ENCODE results near the gene HSDL2.

HSDL2 gene

GRCh38 chr9:112462855-112463254 is 82.9 kb downstream of the HSDL2 start:
- DNase-seq: no peak

GRCh38 chr9:112465352-112465751 is 85.4 kb downstream of the HSDL2 start:
- no peak for DNase-seq

- no peak for DNase-seq
These were observed 93.1 kb downstream of the HSDL2 start for GRCh38 chr9:112472996-112473395.

GRCh38 chr9:112473986-112474385 is 94.1 kb downstream of the HSDL2 start:
- no peak for DNase-seq

- DNase-seq: no peak
These were observed 95.4 kb downstream of the HSDL2 start for GRCh38 chr9:112475318-112475717.

GRCh38 chr9:112477330-112477729 is 97.4 kb downstream of the HSDL2 start:
- no peak for DNase-seq

GRCh38 chr9:112479221-112479620 is 99.3 kb downstream of the HSDL2 start:
- DNase-seq: no peak

- no peak for DNase-seq
These were observed 104.7 kb downstream of the HSDL2 start for GRCh38 chr9:112484607-112485006.

- no peak for DNase-seq
These were observed 105.7 kb downstream of the HSDL2 start for GRCh38 chr9:112485574-112485973.

- peak; percentile 49 to 95 (median 69) for DNase-seq
These were observed 106.5 kb downstream of the HSDL2 start, which contains the start of gene KIAA1958 for GRCh38 chr9:112486221-112487007. Gene KIAA1958 (plus strand): TSS chr9:112486827. CDS start chr9:112574081, 87,254 bp downstream.

GRCh38 chr9:112487008-112487798 is 107.3 kb downstream of the HSDL2 start:
- peak; percentile 11 to 75 (median 30) for DNase-seq

GRCh38 chr9:112487799-112488340 is 108.0 kb downstream of the HSDL2 start:
- no peak for DNase-seq

- no peak for DNase-seq
These were observed 109.2 kb downstream of the HSDL2 start for GRCh38 chr9:112489039-112489546.

- no peak for DNase-seq
These were observed 110.2 kb downstream of the HSDL2 start for GRCh38 chr9:112489876-112490666.

- no peak for DNase-seq
These were observed 113.7 kb downstream of the HSDL2 start for GRCh38 chr9:112493393-112494137.

- no peak for DNase-seq
These were observed 114.2 kb downstream of the HSDL2 start for GRCh38 chr9:112494153-112494552.

GRCh38 chr9:112495614-112496013 is 115.7 kb downstream of the HSDL2 start:
- no peak for DNase-seq

GRCh38 chr9:112496074-112496722 is 116.3 kb downstream of the HSDL2 start:
- no peak for DNase-seq

- DNase-seq: no peak
These were observed 120.9 kb downstream of the HSDL2 start for GRCh38 chr9:112500842-112501241.

- no peak for DNase-seq
These were observed 121.4 kb downstream of the HSDL2 start for GRCh38 chr9:112501287-112501686.
